OCI-LY7 (cell line): ENCODE measurements around the gene NDUFS6. TPM values are rescaled to one million over a fixed set of nuclear protein-coding genes. Genes with fewer than 3 reads are reported as not detected.
"Not testable (repeated sequence)": the region's sequence is repeated elsewhere in the genome, so short reads cannot be mapped to it uniquely, and the experiment has no call there.

Source experiments
- BruUV-seq: library from RNA; stranded (reverse); fragments of 400-500 nt; replicated peaks from 2 replicates; lab custom pipeline; 2021; lab: Mats Ljungman, UMichigan
- CTCF ChIA-PET: fragments of 300-600 bp; sonication (Branson Sonifier 250); formaldehyde crosslinking; loops from one replicate; lab custom pipeline; 2022; ENCODE audit warnings: antibody characterized with exemption; ENCODE audit not compliant: unreplicated experiment; lab: Charles Lee
- POLR2A ChIA-PET: fragments of 300-600 bp; sonication (Branson Sonifier 250); formaldehyde crosslinking; loops from one replicate; lab custom pipeline; 2022; ENCODE audit warnings: antibody characterized with exemption; lab: Charles Lee
- DNase-seq: peaks from one replicate; pipeline ENCODE4 v3.0.0-alpha.2; 2015; ENCODE audit warnings: low spot score
- H2AFZ ChIP-seq: fragments of 200-600 bp; sonication (generic), shearing (Covaris generic); 2 replicates; pipeline ENCODE4 v1.6.1; 2014; ENCODE audit warnings: mild to moderate bottlenecking, antibody characterized with exemption, low read length, moderate library complexity
- H3K27ac ChIP-seq: fragments of 200-600 bp; sonication (generic); 2 replicates; pipeline ENCODE4 v1.5.1; 2014; ENCODE audit warnings: mixed run types, low read depth, mild to moderate bottlenecking, moderate library complexity, low read length, inconsistent platforms; ENCODE audit not compliant: poor library complexity, severe bottlenecking
- H3K36me3 ChIP-seq: fragments of 200-600 bp; sonication (generic); 2 replicates; pipeline ENCODE4 v1.6.1; 2014; ENCODE audit warnings: mild to moderate bottlenecking, antibody characterized with exemption, low read length, moderate library complexity, mixed read lengths; ENCODE audit not compliant: insufficient read depth
- H3K4me1 ChIP-seq: fragments of 200-600 bp; sonication (generic); 2 replicates; pipeline ENCODE4 v1.5.1; 2014; ENCODE audit warnings: mild to moderate bottlenecking, low read length; ENCODE audit not compliant: insufficient read depth, poor library complexity, severe bottlenecking
- H3K4me2 ChIP-seq: fragments of 200-600 bp; sonication (generic); 2 replicates; pipeline ENCODE4 v1.6.1; 2014; ENCODE audit warnings: mild to moderate bottlenecking, low read length
- H3K4me3 ChIP-seq: fragments of 200-600 bp; sonication (generic); 2 replicates; pipeline ENCODE4 v1.5.1; 2014; ENCODE audit warnings: mild to moderate bottlenecking, low read depth, low read length; ENCODE audit not compliant: poor library complexity, severe bottlenecking
- H3K79me2 ChIP-seq: fragments of 200-600 bp; sonication (generic); 2 replicates; pipeline ENCODE4 v1.6.1; 2016; ENCODE audit warnings: low read depth, mild to moderate bottlenecking, low read length, moderate library complexity, mixed read lengths; ENCODE audit not compliant: insufficient read depth
- H3K9me2 ChIP-seq: fragments of 200-600 bp; sonication (generic); 2 replicates; pipeline ENCODE4 v1.6.1; 2016; ENCODE audit warnings: mild to moderate bottlenecking, low read length, mixed read lengths; ENCODE audit not compliant: insufficient read depth
- H3K9me3 ChIP-seq: fragments of 200-600 bp; sonication (generic); 2 replicates; pipeline ENCODE4 v1.6.1; 2014; ENCODE audit warnings: mild to moderate bottlenecking, mixed run types, low read length, mixed read lengths
- H4K20me1 ChIP-seq: fragments of 200-600 bp; sonication (generic); 2 replicates; pipeline ENCODE4 v1.6.1; 2014; ENCODE audit warnings: mild to moderate bottlenecking, antibody characterized with exemption, low read length, moderate library complexity, mixed read lengths; ENCODE audit not compliant: insufficient read depth
- EZH2phosphoT487 ChIP-seq: fragments of 200-600 bp; sonication (generic); IDR thresholded peaks from 2 replicates; pipeline ENCODE4 v1.6.1; 2018; ENCODE audit warnings: low read depth, borderline replicate concordance, mild to moderate bottlenecking, mixed run types, antibody characterized with exemption, low read length, moderate library complexity, mixed read lengths
- intact Hi-C: fragments of 100-400 bp; cut with micrococcal nuclease; formaldehyde crosslinking; loops from one replicate; pipeline ENCODE4 v1.10.0; 2022; ENCODE audit not compliant: unreplicated experiment
- total RNA-seq, 2 experiments: library from RNA; depleted of rRNA in 1 of 2; stranded (reverse); fragments of >200 nt in 1 of 2; shearing (Covaris generic) in 1 of 2; gene quantifications; 2 replicates each; pipeline ENCODE4 v1.2.3, GENCODE V29; 2014 to 2022
- TF ChIP-seq, protein P1 (sequence below): fragments of 200-600 bp; sonication (generic); conservative IDR thresholded peaks from 2 replicates; pipeline ENCODE4 v1.5.1; 2014; ENCODE audit warnings: mild to moderate bottlenecking, antibody characterized with exemption, low read length, moderate library complexity, mixed read lengths

Gene NDUFS6
- total RNA-seq, 2 experiments from 2014 or later = 41.5 to 58.7 TPM

DNA sequence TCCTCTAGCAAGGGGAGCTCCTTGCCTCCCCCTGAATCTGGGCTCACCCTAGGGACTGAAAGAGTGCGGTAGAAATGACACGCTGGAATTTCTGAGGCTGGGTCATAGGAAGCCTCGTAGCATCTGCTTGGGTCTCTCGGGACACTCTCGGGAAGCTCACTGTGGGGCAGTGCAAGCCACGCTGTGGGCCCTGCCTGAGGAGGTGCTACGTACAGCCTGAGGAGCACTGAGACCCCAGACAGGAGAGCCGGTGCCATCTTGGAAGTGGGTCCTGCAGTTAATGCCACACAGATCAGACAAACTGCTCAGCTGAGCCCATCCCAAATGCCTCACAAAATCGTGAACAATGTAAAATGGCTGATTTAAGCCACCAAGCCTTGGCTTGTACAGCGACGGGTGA lies 3.4 kb upstream of the NDUFS6 start:
- Histone ChIP-seq H3K9me3 (no peaks in the 10 kb centered on the region), H3K79me2 (peaks cover 49% of the 10 kb centered on the region), H4K20me1 (peaks cover 5% of the 10 kb centered on the region; the same call in 1 of the 2 replicates), H3K4me3 (no peak overlapping the region), H3K9me2 (no peaks in the 10 kb centered on the region), H3K4me1 (peaks cover 39% of the 10 kb centered on the region), H2AFZ (no peak overlapping the region), H3K27ac (no peak overlapping the region), H3K36me3 (peaks cover 37% of the 10 kb centered on the region), H3K4me2 (peak overlapping the region; percentile 32)
- DNase-seq = no peak
- no TSS peak for BruUV-seq
- intact Hi-C loops = loop anchor here (5.0 to 10.0 kb wide), 2 partner anchors 271 to 483 kb away; no protein-coding TSS in a partner anchor
- TF ChIP-seq, protein P1, sequence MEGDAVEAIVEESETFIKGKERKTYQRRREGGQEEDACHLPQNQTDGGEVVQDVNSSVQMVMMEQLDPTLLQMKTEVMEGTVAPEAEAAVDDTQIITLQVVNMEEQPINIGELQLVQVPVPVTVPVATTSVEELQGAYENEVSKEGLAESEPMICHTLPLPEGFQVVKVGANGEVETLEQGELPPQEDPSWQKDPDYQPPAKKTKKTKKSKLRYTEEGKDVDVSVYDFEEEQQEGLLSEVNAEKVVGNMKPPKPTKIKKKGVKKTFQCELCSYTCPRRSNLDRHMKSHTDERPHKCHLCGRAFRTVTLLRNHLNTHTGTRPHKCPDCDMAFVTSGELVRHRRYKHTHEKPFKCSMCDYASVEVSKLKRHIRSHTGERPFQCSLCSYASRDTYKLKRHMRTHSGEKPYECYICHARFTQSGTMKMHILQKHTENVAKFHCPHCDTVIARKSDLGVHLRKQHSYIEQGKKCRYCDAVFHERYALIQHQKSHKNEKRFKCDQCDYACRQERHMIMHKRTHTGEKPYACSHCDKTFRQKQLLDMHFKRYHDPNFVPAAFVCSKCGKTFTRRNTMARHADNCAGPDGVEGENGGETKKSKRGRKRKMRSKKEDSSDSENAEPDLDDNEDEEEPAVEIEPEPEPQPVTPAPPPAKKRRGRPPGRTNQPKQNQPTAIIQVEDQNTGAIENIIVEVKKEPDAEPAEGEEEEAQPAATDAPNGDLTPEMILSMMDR = no peak
- no peak for TF ChIP-seq EZH2phosphoT487
- ChIA-PET POLR2A (no interaction called here), CTCF (no interaction called here)

DNA sequence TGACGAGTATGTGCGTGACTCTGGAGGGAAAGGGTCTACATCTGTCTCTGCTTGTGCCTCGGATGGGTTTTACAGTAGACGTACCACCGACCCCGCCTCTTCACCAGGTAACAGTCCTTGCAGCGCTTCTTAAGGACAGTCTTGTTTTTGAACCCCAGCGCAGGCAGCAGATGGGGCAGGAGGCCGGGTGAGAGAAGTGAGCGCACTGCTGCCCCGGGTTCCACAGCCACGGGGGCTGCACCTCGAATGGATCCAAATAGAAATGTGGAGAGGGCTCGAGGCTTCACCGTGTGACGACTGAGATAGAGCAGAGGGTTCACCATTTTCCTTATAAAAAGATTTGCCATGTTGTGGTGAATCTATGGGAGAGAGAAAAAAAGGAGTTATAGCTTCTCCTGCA lies 2.6 kb upstream of the NDUFS6 start:
- Histone ChIP-seq H3K4me1 (peaks cover 31% of the 10 kb centered on the region), H3K79me2 (peaks cover 57% of the 10 kb centered on the region), H3K4me3 (peak overlapping the region; percentile 87), H3K4me2 (peak overlapping the region; percentile 95), H3K27ac (peak overlapping the region; percentile 29), H3K36me3 (peaks cover 44% of the 10 kb centered on the region)
- POLR2A ChIA-PET = interaction anchor here (0.5 to 1.2 kb wide), 3 partner anchors 10 to 40 kb away, joined by 3 to 4 read pairs (median 4); no protein-coding TSS in a partner anchor
- H4K20me1 ChIP-seq, DNase-seq, CTCF ChIA-PET, H3K9me2 ChIP-seq, H2AFZ ChIP-seq, H3K9me3 ChIP-seq: not testable (repeated sequence)
- intact Hi-C loops = loop anchor here (5.0 to 10.0 kb wide), 2 partner anchors 271 to 484 kb away; no protein-coding TSS in a partner anchor
- BruUV-seq = TSS peak; percentile 87

DNA sequence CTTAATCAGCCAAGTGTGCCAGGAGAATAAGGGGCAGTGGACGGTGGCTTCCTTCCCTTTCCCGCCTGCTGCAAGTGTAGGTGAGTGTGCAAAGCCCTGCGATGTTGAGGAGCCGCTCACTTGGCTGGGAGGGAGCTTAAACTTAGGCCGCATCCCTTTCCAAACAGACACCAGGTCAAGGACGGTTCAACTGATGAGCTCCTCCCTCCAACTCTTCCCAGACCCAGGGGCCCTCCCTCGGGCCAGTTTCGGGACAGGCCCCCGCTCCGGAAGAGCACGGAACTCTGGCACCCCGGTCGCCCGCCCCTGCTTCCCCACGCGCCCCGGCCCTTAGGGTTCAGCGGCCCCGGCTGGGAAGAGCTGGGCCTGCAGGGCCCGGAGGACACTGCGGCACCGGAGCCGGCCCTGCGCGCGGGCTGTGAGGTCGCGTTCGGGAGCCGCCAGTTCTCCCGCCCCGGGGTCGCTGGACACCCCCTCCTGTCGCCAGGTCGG lies 2.1 kb upstream of the NDUFS6 start:
- Histone ChIP-seq H3K4me3 (peak overlapping the region; percentile 87), H3K79me2 (peaks cover 61% of the 10 kb centered on the region), H3K4me1 (peaks cover 26% of the 10 kb centered on the region), H4K20me1 (peaks cover 5% of the 10 kb centered on the region; the same call in 1 of the 2 replicates), H3K27ac (peak overlapping the region; percentile 29), H3K9me2 (no peaks in the 10 kb centered on the region), H3K36me3 (peaks cover 50% of the 10 kb centered on the region), H3K9me3 (no peaks in the 10 kb centered on the region), H3K4me2 (peak overlapping the region; percentile 95), H2AFZ (no peak overlapping the region)
- BruUV-seq = no TSS peak
- intact Hi-C loops = loop anchor here (1.0 to 10.0 kb wide), 3 partner anchors 34 to 484 kb away; no protein-coding TSS in a partner anchor
- TF ChIP-seq, protein P1 = no peak
- no peak for TF ChIP-seq EZH2phosphoT487
- ChIA-PET POLR2A (interaction anchor here (1.1 to 1.2 kb wide), 2 partner anchors 10 to 26 kb away, joined by 3 to 4 read pairs; no protein-coding TSS in a partner anchor), CTCF (interaction anchor here (0.8 kb wide), 1 partner anchor 35 kb away, joined by 3 read pairs; no protein-coding TSS in a partner anchor)
- peak; percentile 38 for DNase-seq
